ENCODE data around the gene SLC35A5. TPM values are rescaled to one million over a fixed set of nuclear protein-coding genes. Genes with fewer than 3 reads are reported as not detected.

Gene SLC35A5
- total and polyA plus RNA-seq, 2 of the 8 experiments (the other 6 are each of a cell fraction or from before 2014, with no cell fraction given) = 36.5 to 38.6 TPM

GRCh38 chr3:112587336-112587735, 25.5 kb downstream of the SLC35A5 start:
- H2BK15ac ChIP-seq (ENCODE audit: low read length) = no peak overlapping the region
- H3K9me3 ChIP-seq (ENCODE audit: insufficient read depth in 2 of 2, low read depth in 1 of 2, low read length in 1 of 2) = no peaks in the 10 kb centered on the region
- no peak for TF ChIP-seq JUN (IDR thresholded peaks at IDR 0.05; ENCODE audit: low read depth, low read length)
- no peak for TF ChIP-seq TAF1 (IDR thresholded peaks at IDR 0.05; ENCODE audit: low read depth, low read length)
- TF ChIP-seq SP2 (IDR thresholded peaks at IDR 0.05; ENCODE audit: low read length) = no peak
- no peak overlapping the region for H4K8ac ChIP-seq (ENCODE audit: extremely low read depth, insufficient read depth, low read length)
- H3K27me3 ChIP-seq (replicated peaks in 1 of 4; ENCODE audit: control insufficient read depth in 3 of 4, extremely low read depth in 1 of 4, insufficient read depth in 3 of 4, low read length in 3 of 4) = no peaks in the 10 kb centered on the region
- H4K20me1 ChIP-seq (replicated peaks in 1 of 2; ENCODE audit: control insufficient read depth in 1 of 2, insufficient read depth in 2 of 2, low read length in 2 of 2) = no peaks in the 10 kb centered on the region
- ChIA-PET POLR2A (ENCODE audit: partially characterized antibody) (no interaction called here), CTCF (ENCODE audit: partially characterized antibody) (interaction anchor here (1.0 to 1.4 kb wide), 2 partner anchors 11 to 60 kb away, joined by 3 to 4 read pairs; no protein-coding TSS in a partner anchor)
- DNase-seq (ENCODE audit: low read depth in 1 of 2, low spot score in 2 of 2) (no peak), FAIRE-seq (no peak)
- H2AK5ac ChIP-seq (ENCODE audit: low read depth, low read length) = no peak overlapping the region
- H3K4me3 ChIP-seq (ENCODE audit: extremely low read depth in 1 of 4, insufficient read depth in 2 of 4, low read depth in 3 of 4, low read length in 4 of 4) = no peak overlapping the region
- H2BK120ac ChIP-seq (replicated peaks; ENCODE audit: low read depth, low read length) = no peak overlapping the region
- no peak overlapping the region for H3K9ac ChIP-seq (replicated peaks in 1 of 4; ENCODE audit: extremely low read depth in 1 of 4, low read depth in 3 of 4, low read length in 3 of 4)
- no peak overlapping the region for H3K4me2 ChIP-seq (ENCODE audit: insufficient read depth in 1 of 2, low read depth in 2 of 2, low read length in 2 of 2)
- H3K4ac ChIP-seq (replicated peaks; ENCODE audit: insufficient read length, low read depth, low read length) = no peak overlapping the region
- no peak overlapping the region for H3K23ac ChIP-seq (ENCODE audit: insufficient read length)
- no peak overlapping the region for H2BK12ac ChIP-seq (ENCODE audit: low read depth, low read length)
- H3K79me1 ChIP-seq (ENCODE audit: low read depth, low read length) = no peaks in the 10 kb centered on the region
- no peak overlapping the region for H3K56ac ChIP-seq (replicated peaks; ENCODE audit: insufficient read length, low read depth, low read length)
- H3K4me1 ChIP-seq (replicated peaks in 1 of 4; ENCODE audit: control insufficient read depth in 3 of 4, insufficient read depth in 4 of 4, low read length in 3 of 4) = 0 out of 7 replicates have a peak, but pooled peaks cover 0 to 2% (median 0%) of the 10 kb centered on the region in 4 experiments
- no peaks in the 10 kb centered on the region for H3K79me2 ChIP-seq (ENCODE audit: control insufficient read depth in 1 of 2, insufficient read depth in 2 of 2, low read length in 2 of 2)
- H3K14ac ChIP-seq (ENCODE audit: insufficient read length) = no peak overlapping the region
- WGBS, 2 experiments (ENCODE audit: extremely low coverage in 1 of 2, insufficient coverage in 1 of 2, insufficient read length in 1 of 2, insufficient replicate concordance in 2 of 2, low coverage in 1 of 2, low lambda C conversion rate in 2 of 2, missing lambda C conversion rate in 1 of 2) = 92% methylated on average over 1 of the region's 1 CpG; no CpG with 5 or more reads in 1 of the 2 experiments
- H3K18ac ChIP-seq (ENCODE audit: extremely low read depth, low read length) = no peak overlapping the region
- H4K91ac ChIP-seq (replicated peaks; ENCODE audit: insufficient read length, low read length) = no peak overlapping the region
- no peak overlapping the region for H2BK5ac ChIP-seq (ENCODE audit: low read depth, low read length)
- peaks cover 0 to 34% (median 5%) of the 10 kb centered on the region in 4 experiments; a peak in 3 of 8 replicates for H3K36me3 ChIP-seq (ENCODE audit: control insufficient read depth in 2 of 4, insufficient read depth in 4 of 4, low read length in 3 of 4)
- no peak overlapping the region for H2BK20ac ChIP-seq (ENCODE audit: low read length)
- no peak overlapping the region for H3K27ac ChIP-seq (ENCODE audit: low read depth, low read length)
- no peaks in the 10 kb centered on the region; the same call in 1 of the 2 replicates for H3K23me2 ChIP-seq (ENCODE audit: low read depth, low read length)
- no peak overlapping the region for H4K5ac ChIP-seq (ENCODE audit: insufficient read length, low read depth, low read length)
- no peak overlapping the region for H2AFZ ChIP-seq (ENCODE audit: low read length)
